ENCODE data around the gene LAMA3.

LAMA3 gene

DNA sequence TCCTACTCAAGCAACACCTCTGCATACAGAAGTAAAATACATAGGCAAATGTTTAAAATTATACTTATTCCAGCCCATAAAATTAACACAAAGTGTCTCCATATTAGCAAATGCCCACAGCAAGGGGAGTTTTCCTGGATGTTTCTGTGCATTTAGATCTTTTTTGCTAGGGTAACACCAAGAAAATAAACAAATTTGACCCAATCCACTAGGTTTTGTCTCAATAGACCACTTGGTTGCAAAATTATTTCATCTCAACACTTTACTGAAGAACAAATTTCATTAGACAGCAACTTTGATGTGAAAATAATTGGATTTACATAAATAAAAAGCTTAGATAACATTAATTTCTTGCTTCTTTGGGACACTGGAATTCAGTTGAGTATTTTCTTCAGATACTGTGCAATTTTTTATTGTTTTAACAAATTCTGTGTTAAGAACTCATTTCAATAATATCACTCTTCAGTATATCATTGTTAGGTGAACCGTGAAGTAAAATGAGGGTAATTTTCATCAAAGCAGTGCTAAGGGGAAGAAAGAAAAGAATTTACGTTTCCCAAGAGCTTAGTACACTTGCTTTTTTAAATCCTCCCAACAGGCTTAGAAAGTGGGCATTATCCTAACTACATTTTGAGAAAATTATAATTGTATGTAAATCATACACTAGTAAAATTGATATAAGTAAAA, 191.8 kb downstream of the LAMA3 start:
- Histone ChIP-seq H3K36me3 (ENCODE audit: control insufficient read depth, insufficient read depth, low read length) (no peaks in the 10 kb centered on the region), H3K27ac (ENCODE audit: low read length) (no peak overlapping the region), H3K4me3 (ENCODE audit: low read length) (no peak overlapping the region), H3K4me1 (ENCODE audit: control insufficient read depth, insufficient read depth, low read length) (peaks cover 3% of the 10 kb centered on the region; the same call in 1 of the 2 replicates), H3K9me3 (ENCODE audit: control insufficient read depth, insufficient read depth, low read length) (no peaks in the 10 kb centered on the region), H3K27me3 (ENCODE audit: control insufficient read depth, insufficient read depth, low read length) (no peaks in the 10 kb centered on the region)
- no peak for DNase-seq (ENCODE audit: low read depth, low spot score)
- no CpG with 5 or more reads among the region's 2 CpGs for WGBS (ENCODE audit: insufficient coverage, insufficient read length)

DNA sequence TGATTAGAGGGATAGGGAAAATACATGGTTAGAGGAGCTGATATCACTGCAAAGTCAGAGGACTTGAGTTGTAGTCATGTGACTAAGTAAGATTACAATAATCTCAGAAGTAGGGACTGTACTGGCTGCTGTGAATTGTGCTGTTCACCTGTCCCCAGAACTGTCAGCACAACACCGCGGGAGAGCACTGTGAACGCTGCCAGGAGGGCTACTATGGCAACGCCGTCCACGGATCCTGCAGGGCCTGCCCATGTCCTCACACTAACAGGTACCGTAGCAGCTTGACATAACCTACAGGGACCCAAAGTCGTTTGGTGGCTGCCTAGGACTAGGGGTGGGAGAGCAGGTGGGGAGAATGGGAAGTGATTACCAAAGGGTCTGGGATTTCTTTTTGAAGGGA, 192.5 kb downstream of the LAMA3 start:
- WGBS (ENCODE audit: insufficient coverage, insufficient read length) = no CpG with 5 or more reads among the region's 8 CpGs
- no peak for DNase-seq (ENCODE audit: low read depth, low spot score)
- Histone ChIP-seq H3K36me3 (ENCODE audit: control insufficient read depth, insufficient read depth, low read length) (no peaks in the 10 kb centered on the region), H3K27me3 (ENCODE audit: control insufficient read depth, insufficient read depth, low read length) (no peaks in the 10 kb centered on the region), H3K4me3 (ENCODE audit: low read length) (no peak overlapping the region), H3K9me3 (ENCODE audit: control insufficient read depth, insufficient read depth, low read length) (no peaks in the 10 kb centered on the region), H3K4me1 (ENCODE audit: control insufficient read depth, insufficient read depth, low read length) (peaks cover 3% of the 10 kb centered on the region; the same call in 1 of the 2 replicates), H3K27ac (ENCODE audit: low read length) (no peak overlapping the region)

DNA sequence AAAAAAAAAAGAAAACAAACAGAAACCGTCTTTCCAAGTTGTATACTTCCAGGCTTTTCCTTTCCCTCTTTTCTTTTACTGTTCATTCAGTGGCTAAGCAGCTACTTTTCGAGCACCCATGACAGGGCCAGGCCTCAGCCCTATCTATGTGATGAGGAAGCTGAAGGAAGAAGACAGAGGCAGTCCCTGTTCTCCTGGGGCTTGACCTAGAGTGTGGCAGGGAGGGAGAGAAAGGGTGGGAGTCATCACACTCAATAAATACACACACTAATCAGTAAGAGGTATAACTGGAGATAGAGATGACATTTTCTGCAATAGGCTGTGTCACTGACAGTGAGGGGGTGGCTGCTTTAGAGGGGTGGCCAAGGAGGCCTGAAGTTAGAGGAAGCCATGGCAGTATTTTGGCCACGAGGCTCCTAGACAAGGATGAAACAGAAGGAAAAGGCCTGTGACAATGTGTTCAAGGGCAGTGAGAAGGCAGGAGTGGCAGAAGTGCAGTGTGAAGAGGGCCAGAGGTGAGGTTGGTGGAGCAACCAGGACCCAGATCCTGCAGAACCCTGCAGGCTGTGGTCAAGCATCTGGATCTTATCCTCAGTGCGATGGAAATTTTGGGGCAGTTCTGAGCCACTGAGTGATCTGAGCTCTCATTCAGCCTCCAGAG, 193.5 kb downstream of the LAMA3 start:
- H3K27ac ChIP-seq (ENCODE audit: low read length) = no peak overlapping the region

DNA sequence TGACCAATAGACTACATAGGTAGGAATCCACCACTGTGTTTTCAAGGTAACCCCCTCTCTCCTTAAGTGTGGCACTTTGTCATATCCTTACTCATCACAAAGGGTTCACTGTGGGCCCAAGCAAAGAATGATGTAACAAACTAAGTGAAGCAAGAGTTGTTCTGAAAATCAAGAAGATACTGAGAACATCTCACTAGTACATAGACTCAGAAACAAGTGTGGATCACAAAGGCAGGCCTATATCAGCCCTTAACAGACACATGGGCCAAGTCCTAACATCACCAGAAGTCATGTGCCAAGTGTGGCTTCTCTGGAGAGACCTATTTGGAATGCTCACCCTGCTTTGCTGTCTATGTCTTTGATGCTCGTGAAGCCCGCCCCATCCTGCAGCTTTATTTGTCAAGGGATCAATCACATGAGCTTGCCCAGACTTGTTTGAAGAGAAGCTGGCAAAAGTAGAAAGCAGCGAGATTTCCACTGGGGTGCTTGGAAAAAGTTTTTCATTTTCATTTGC, 194.1 kb downstream of the LAMA3 start:
- no peak overlapping the region for H3K27ac ChIP-seq (ENCODE audit: low read length)
- H3K4me3 ChIP-seq (ENCODE audit: low read length) = no peak overlapping the region

More for the DNA sequence above, 193.5 kb downstream of the LAMA3 start:
- H3K36me3 ChIP-seq (ENCODE audit: control insufficient read depth, insufficient read depth, low read length) = no peaks in the 10 kb centered on the region
- H3K9me3 ChIP-seq (ENCODE audit: control insufficient read depth, insufficient read depth, low read length) = no peaks in the 10 kb centered on the region
- DNase-seq (ENCODE audit: low read depth, low spot score) = no peak
- H3K4me1 ChIP-seq (ENCODE audit: control insufficient read depth, insufficient read depth, low read length) = peaks cover 3% of the 10 kb centered on the region; the same call in 1 of the 2 replicates
- H3K27me3 ChIP-seq (ENCODE audit: control insufficient read depth, insufficient read depth, low read length) = no peaks in the 10 kb centered on the region
- WGBS (ENCODE audit: insufficient coverage, insufficient read length) = no CpG with 5 or more reads among the region's 4 CpGs
- no peak overlapping the region for H3K4me3 ChIP-seq (ENCODE audit: low read length)

DNA sequence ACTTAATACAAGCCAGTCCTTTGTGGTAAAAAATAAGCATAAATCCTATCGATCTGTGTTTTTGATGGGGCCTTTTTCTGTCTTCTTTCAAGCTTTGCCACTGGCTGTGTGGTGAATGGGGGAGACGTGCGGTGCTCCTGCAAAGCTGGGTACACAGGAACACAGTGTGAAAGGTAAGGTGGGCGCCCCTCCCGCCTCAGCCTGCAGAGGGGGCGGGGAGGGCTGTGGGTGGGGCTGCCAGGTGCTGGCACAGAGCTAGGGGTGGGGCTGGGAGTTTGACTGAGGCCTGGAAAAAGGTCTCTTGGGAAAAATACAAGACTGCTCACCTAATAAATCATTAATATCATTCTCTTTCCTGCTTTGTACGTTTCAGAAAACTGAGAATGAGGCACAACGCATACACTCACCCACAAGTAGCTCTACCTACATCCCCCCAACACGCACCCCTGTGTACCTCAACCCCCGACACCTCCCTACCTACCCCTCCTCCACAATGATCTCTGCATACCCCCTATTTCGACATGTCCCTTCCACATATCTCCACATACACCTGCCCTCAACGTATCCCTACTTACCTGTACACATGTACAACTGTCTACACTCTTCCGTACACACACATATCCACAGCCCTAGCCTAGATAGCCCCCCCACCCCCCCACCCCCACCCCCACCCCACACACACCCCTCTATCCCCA, 195.6 kb downstream of the LAMA3 start:
- no peak overlapping the region for H3K4me3 ChIP-seq (ENCODE audit: low read length)
- peaks cover 3% of the 10 kb centered on the region; the same call in 1 of the 2 replicates for H3K4me1 ChIP-seq (ENCODE audit: control insufficient read depth, insufficient read depth, low read length)
- no peaks in the 10 kb centered on the region for H3K27me3 ChIP-seq (ENCODE audit: control insufficient read depth, insufficient read depth, low read length)
- DNase-seq (ENCODE audit: low read depth, low spot score) = no peak
- H3K36me3 ChIP-seq (ENCODE audit: control insufficient read depth, insufficient read depth, low read length) = no peaks in the 10 kb centered on the region
- no peaks in the 10 kb centered on the region for H3K9me3 ChIP-seq (ENCODE audit: control insufficient read depth, insufficient read depth, low read length)
- H3K27ac ChIP-seq (ENCODE audit: low read length) = no peak overlapping the region
- 100% methylated on average over 4 of the region's 13 CpGs for WGBS (ENCODE audit: insufficient coverage, insufficient read length)

More for the DNA sequence above, 194.1 kb downstream of the LAMA3 start:
- H3K27me3 ChIP-seq (ENCODE audit: control insufficient read depth, insufficient read depth, low read length) = no peaks in the 10 kb centered on the region
- H3K4me1 ChIP-seq (ENCODE audit: control insufficient read depth, insufficient read depth, low read length) = peaks cover 3% of the 10 kb centered on the region; the same call in 1 of the 2 replicates
- H3K9me3 ChIP-seq (ENCODE audit: control insufficient read depth, insufficient read depth, low read length) = no peaks in the 10 kb centered on the region
- no CpG with 5 or more reads among the region's 3 CpGs for WGBS (ENCODE audit: insufficient coverage, insufficient read length)
- DNase-seq (ENCODE audit: low read depth, low spot score) = no peak
- no peaks in the 10 kb centered on the region for H3K36me3 ChIP-seq (ENCODE audit: control insufficient read depth, insufficient read depth, low read length)

DNA sequence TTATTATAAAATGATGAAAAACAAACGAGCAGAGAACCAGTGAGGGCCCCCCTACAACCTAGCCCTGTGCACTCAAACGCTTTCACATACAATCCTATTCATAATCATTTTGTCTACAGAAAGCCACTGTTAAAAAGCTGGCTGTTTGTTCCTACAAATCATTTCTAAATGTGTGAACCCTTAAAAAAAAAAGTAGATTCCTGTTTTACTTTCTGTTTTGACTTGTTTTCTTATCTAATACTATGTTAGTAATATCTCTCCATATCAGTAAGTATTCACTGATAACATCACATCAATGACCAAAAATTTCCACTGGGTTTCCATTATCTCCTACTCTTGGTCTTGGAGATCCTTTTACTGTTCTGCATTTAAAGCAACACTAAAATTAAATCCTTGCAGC, 196.5 kb downstream of the LAMA3 start:
- H3K27ac ChIP-seq (ENCODE audit: low read length) = no peak overlapping the region
- no CpG with 5 or more reads among the region's 2 CpGs for WGBS (ENCODE audit: insufficient coverage, insufficient read length)
- H3K27me3 ChIP-seq (ENCODE audit: control insufficient read depth, insufficient read depth, low read length) = no peaks in the 10 kb centered on the region
- no peaks in the 10 kb centered on the region for H3K9me3 ChIP-seq (ENCODE audit: control insufficient read depth, insufficient read depth, low read length)
- no peak overlapping the region for H3K4me3 ChIP-seq (ENCODE audit: low read length)
- no peak for DNase-seq (ENCODE audit: low read depth, low spot score)
- H3K4me1 ChIP-seq (ENCODE audit: control insufficient read depth, insufficient read depth, low read length) = peaks cover 3% of the 10 kb centered on the region; the same call in 1 of the 2 replicates
- no peaks in the 10 kb centered on the region for H3K36me3 ChIP-seq (ENCODE audit: control insufficient read depth, insufficient read depth, low read length)

DNA sequence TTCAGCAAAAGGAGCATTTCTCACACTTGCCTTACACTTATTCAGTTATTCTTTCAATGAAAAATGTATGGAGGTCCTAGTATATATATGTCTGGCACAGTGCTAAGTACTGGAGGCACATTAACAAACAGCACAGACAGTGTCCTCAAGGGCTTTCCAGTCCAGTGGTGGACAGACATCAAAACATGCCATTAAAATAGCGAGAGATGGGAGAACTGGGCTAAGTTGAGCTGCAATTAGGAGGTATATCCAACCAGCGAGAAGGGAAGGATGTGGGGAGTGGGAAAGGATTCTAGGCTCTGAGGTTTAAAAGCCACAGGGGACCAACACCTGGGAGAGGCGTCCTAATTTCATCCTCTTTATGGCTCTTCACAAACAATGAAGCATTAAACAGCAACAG, 197.8 kb downstream of the LAMA3 start:
- peaks cover 3% of the 10 kb centered on the region; the same call in 1 of the 2 replicates for H3K4me1 ChIP-seq (ENCODE audit: control insufficient read depth, insufficient read depth, low read length)
- no peak overlapping the region for H3K4me3 ChIP-seq (ENCODE audit: low read length)
- H3K36me3 ChIP-seq (ENCODE audit: control insufficient read depth, insufficient read depth, low read length) = no peaks in the 10 kb centered on the region
- H3K27ac ChIP-seq (ENCODE audit: low read length) = no peak overlapping the region
- H3K9me3 ChIP-seq (ENCODE audit: control insufficient read depth, insufficient read depth, low read length) = no peaks in the 10 kb centered on the region
- H3K27me3 ChIP-seq (ENCODE audit: control insufficient read depth, insufficient read depth, low read length) = no peaks in the 10 kb centered on the region
- WGBS (ENCODE audit: insufficient coverage, insufficient read length) = no CpG with 5 or more reads among the region's 3 CpGs
- no peak for DNase-seq (ENCODE audit: low read depth, low spot score)

DNA sequence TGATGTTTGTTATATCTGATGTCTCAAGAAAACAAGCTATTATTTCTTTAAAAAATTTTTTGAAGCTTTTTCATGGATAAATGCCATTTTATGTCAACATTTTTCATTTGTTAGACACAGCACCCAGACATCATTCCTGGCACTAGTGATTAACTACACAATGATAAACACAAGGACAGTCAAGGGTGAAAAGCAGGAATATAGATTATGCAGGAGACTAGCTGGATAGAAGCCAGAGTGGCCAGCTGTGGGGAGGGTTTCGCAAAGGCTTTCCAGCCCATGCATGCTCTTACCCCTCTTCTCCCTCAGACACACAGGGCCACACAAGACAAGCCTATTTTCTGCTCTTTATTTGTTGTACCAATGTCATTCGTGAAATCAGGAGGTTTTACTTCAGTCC, 198.2 kb downstream of the LAMA3 start:
- no CpG with 5 or more reads among the region's 2 CpGs for WGBS (ENCODE audit: insufficient coverage, insufficient read length)
- H3K27ac ChIP-seq (ENCODE audit: low read length) = no peak overlapping the region
- no peak for DNase-seq (ENCODE audit: low read depth, low spot score)
- H3K9me3 ChIP-seq (ENCODE audit: control insufficient read depth, insufficient read depth, low read length) = no peaks in the 10 kb centered on the region
- no peaks in the 10 kb centered on the region for H3K27me3 ChIP-seq (ENCODE audit: control insufficient read depth, insufficient read depth, low read length)
- peaks cover 3% of the 10 kb centered on the region; the same call in 1 of the 2 replicates for H3K4me1 ChIP-seq (ENCODE audit: control insufficient read depth, insufficient read depth, low read length)
- no peaks in the 10 kb centered on the region for H3K36me3 ChIP-seq (ENCODE audit: control insufficient read depth, insufficient read depth, low read length)
- H3K4me3 ChIP-seq (ENCODE audit: low read length) = no peak overlapping the region

DNA sequence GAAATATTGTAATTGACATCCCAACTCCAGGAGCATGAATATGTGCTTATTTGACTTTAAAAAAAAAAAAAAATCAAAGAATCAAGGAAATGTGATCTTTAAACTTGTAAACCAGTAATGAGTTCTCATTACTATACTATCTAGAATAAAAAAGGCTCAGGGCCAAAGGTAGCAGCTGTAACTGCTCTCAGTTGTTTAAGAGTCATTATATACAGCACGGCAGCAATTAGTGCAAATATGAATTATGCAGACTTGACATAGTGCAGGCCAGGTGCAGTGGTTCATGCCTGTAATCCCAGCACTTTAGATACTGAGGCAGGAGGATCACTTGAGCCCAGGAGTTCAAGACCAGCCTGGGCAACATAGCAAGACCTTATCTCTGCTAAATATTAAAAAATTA, 199.6 kb downstream of the LAMA3 start:
- no peak for DNase-seq (ENCODE audit: low read depth, low spot score)
- no peak overlapping the region for H3K27ac ChIP-seq (ENCODE audit: low read length)
- no peaks in the 10 kb centered on the region for H3K9me3 ChIP-seq (ENCODE audit: control insufficient read depth, insufficient read depth, low read length)
- H3K4me3 ChIP-seq (ENCODE audit: low read length) = no peak overlapping the region
- no peaks in the 10 kb centered on the region for H3K36me3 ChIP-seq (ENCODE audit: control insufficient read depth, insufficient read depth, low read length)
- no peaks in the 10 kb centered on the region for H3K27me3 ChIP-seq (ENCODE audit: control insufficient read depth, insufficient read depth, low read length)
- no CpG with 5 or more reads among the region's 1 CpG for WGBS (ENCODE audit: insufficient coverage, insufficient read length)
- peaks cover 3% of the 10 kb centered on the region; the same call in 1 of the 2 replicates for H3K4me1 ChIP-seq (ENCODE audit: control insufficient read depth, insufficient read depth, low read length)

DNA sequence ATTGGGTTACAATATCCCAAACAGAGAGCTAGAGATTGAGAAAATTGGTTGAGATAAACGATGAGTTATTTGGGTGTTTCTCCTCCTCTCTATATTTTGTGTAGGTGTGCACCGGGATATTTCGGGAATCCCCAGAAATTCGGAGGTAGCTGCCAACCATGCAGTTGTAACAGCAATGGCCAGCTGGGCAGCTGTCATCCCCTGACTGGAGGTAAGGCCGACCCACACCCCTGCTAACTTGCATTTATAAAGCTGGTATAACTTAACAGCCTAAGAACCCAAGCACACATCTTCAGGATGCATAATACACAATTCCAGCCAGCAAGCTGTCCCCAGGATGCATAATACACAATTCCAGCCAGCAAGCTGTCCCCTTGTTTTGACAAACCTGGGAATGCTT, 200.7 kb downstream of the LAMA3 start:
- Histone ChIP-seq H3K36me3 (ENCODE audit: control insufficient read depth, insufficient read depth, low read length) (no peaks in the 10 kb centered on the region), H3K27ac (ENCODE audit: low read length) (no peak overlapping the region), H3K4me1 (ENCODE audit: control insufficient read depth, insufficient read depth, low read length) (peaks cover 2% of the 10 kb centered on the region; the same call in 1 of the 2 replicates), H3K27me3 (ENCODE audit: control insufficient read depth, insufficient read depth, low read length) (no peaks in the 10 kb centered on the region), H3K9me3 (ENCODE audit: control insufficient read depth, insufficient read depth, low read length) (no peaks in the 10 kb centered on the region), H3K4me3 (ENCODE audit: low read length) (no peak overlapping the region)
- no CpG with 5 or more reads among the region's 5 CpGs for WGBS (ENCODE audit: insufficient coverage, insufficient read length)
- DNase-seq (ENCODE audit: low read depth, low spot score) = no peak
